SK-N-MC (cell line): ENCODE data around the gene RPRM.

Source experiments
- EZH2 ChIP-seq: fragments of 200-600 bp; sonication (generic); IDR thresholded peaks from one replicate; pipeline ENCODE4 v1.6.1; 2017; ENCODE audit warnings: antibody characterized with exemption
- FOXP2 ChIP-seq: optimal IDR thresholded peaks from 2 replicates; pipeline ENCODE3; 2011; ENCODE audit warnings: mild to moderate bottlenecking, moderate library complexity; ENCODE audit not compliant: insufficient read depth; ENCODE audit errors: extremely low read length, control extremely low read depth
- POLR2AphosphoS5 ChIP-seq: IDR thresholded peaks from 2 replicates; pipeline ENCODE4 v1.6.1; 2012; ENCODE audit warnings: mild to moderate bottlenecking, low read depth, low read length, borderline replicate concordance

DNA sequence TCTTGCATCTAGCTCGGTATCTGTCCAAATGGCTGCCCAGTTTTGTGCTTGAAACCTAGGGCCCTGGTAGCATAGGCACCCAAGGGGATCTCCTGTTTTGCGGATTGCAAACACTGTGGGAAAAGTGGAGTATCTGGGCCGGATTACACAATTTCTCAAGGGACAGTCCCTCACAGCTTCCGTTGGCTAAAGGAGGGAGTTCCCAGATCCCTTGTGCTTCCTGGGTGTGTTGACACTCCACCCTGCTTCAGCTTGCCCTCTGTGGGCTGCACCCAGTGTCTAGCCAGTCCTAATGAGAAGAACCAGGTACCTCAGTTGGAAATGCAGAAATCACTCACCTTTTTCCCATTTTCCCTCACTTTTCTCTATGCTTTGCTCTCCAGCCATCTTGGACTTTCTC is 35.5 kb downstream of the RPRM start:
- TF ChIP-seq FOXP2 = no peak
- TF ChIP-seq EZH2 = no peak
- no peak for TF ChIP-seq POLR2AphosphoS5
